GM21717 (cell line): Measurements from ENCODE around the gene FAM221A.
"Not testable (repeated sequence)": the region's sequence is repeated elsewhere in the genome, so short reads cannot be mapped to it uniquely, and the experiment has no call there.

Source experiments
- ATAC-seq: cut with Tn5 transposase; IDR thresholded peaks from one replicate; pipeline ENCODE4 v1.9.1; 2021; ENCODE audit warnings: mild to moderate bottlenecking, moderate library complexity; ENCODE audit not compliant: unreplicated experiment

The FAM221A gene

GRCh38 chr7:23679898-23680413 lies at the start of gene FAM221A:
TSS of gene FAM221A (plus strand) at chr7:23680199. CDS start at chr7:23680219, 20 bp downstream.
- ATAC-seq = peak; percentile 95

GRCh38 chr7:23633417-23633816 lies 46.6 kb upstream of the FAM221A start:
- ATAC-seq = no peak

GRCh38 chr7:23645822-23646221 lies 34.2 kb upstream of the FAM221A start:
- no peak for ATAC-seq

GRCh38 chr7:23653942-23654341 lies 26.1 kb upstream of the FAM221A start:
- no peak for ATAC-seq

- ATAC-seq = no peak
These were observed 25.5 kb upstream of the FAM221A start for GRCh38 chr7:23654508-23654907.

GRCh38 chr7:23655433-23655832 lies 24.6 kb upstream of the FAM221A start:
- no peak for ATAC-seq

- no peak for ATAC-seq
These were observed 21.1 kb upstream of the FAM221A start for GRCh38 chr7:23658831-23659427.

- ATAC-seq = no peak
These were observed 18.6 kb upstream of the FAM221A start for GRCh38 chr7:23661385-23661784.

GRCh38 chr7:23662124-23662983 lies 17.6 kb upstream of the FAM221A start:
- no peak for ATAC-seq

GRCh38 chr7:23662984-23663313 lies 17.1 kb upstream of the FAM221A start:
- no peak for ATAC-seq

- no peak for ATAC-seq
These were observed 15.9 kb upstream of the FAM221A start for GRCh38 chr7:23664122-23664521.

- no peak for ATAC-seq
These were observed 8.0 kb upstream of the FAM221A start for GRCh38 chr7:23672033-23672432.

- ATAC-seq = peak; percentile 49
These were observed 711 bp downstream of the FAM221A start for GRCh38 chr7:23680414-23681405.

- ATAC-seq = not testable (repeated sequence)
These were observed 4.0 kb downstream of the FAM221A start for GRCh38 chr7:23684041-23684440.

- ATAC-seq = no peak
These were observed 5.7 kb downstream of the FAM221A start for GRCh38 chr7:23685731-23686130.

GRCh38 chr7:23687011-23687410 lies 7.0 kb downstream of the FAM221A start:
- no peak for ATAC-seq

GRCh38 chr7:23689165-23689564 lies 9.2 kb downstream of the FAM221A start:
- ATAC-seq = no peak

GRCh38 chr7:23691320-23691719 lies 11.3 kb downstream of the FAM221A start:
- ATAC-seq = no peak

- no peak for ATAC-seq
These were observed 13.2 kb downstream of the FAM221A start for GRCh38 chr7:23693224-23693623.

- ATAC-seq = no peak
These were observed 17.0 kb downstream of the FAM221A start for GRCh38 chr7:23696916-23697441.

- no peak for ATAC-seq
These were observed 18.8 kb downstream of the FAM221A start for GRCh38 chr7:23698822-23699221.
